DND-41 (cell line): ENCODE data around the gene PROSER3.

Experiments used
- CTCF ChIP-seq: IDR thresholded peaks from 2 replicates; pipeline ENCODE4 v1.5.1; 2012; ENCODE audit warnings: borderline replicate concordance, low read length, moderate library complexity, mild to moderate bottlenecking; ENCODE audit not compliant: poor library complexity, severe bottlenecking; ENCODE audit errors: extremely low read depth
- EZH2 ChIP-seq: IDR thresholded peaks from 3 replicates; pipeline ENCODE4 v1.6.1; 2012; ENCODE audit warnings: borderline replicate concordance, low read depth, mild to moderate bottlenecking, moderate library complexity, low read length, inconsistent platforms; ENCODE audit not compliant: severe bottlenecking

GRCh38 chr19:35740108-35740422 lies 17.9 kb upstream of the PROSER3 start:
- peak; percentile 15 for TF ChIP-seq CTCF
- no peak for TF ChIP-seq EZH2
